ENCODE data around the gene PINK1.
A peak's percentile ranks its signal among the peaks of the same experiment; 100 is the strongest.

Gene PINK1

DNA sequence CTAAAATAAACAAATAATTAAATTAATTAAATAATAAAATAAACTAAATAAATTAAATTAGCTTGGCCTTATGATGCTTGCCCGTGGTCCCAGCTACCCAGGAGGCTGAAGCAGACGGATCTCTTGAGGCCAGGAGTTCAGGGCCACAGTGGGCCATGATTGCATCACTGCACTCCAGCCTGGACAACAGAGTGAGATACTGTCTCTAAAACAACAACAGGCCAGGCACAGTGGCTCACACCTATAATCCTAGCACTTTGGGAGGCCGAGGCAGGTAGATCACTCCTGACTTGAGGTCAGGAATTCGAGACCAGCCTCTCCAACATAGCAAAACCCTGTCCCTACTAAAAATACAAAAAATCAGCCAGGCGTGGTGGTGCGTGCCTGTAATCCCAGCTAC, 12.2 kb upstream of the PINK1 start:
- Mint-ChIP-seq H3K27me3 (ENCODE audit: low read depth) (peaks cover 4% of the 10 kb centered on the region), H3K4me1 (ENCODE audit: low read depth) (no peaks in the 10 kb centered on the region), H3K36me3 (ENCODE audit: low read depth) (no peaks in the 10 kb centered on the region), H3K4me3 (no peak overlapping the region), H3K9me3 (no peaks in the 10 kb centered on the region), H3K27ac (no peak overlapping the region)

DNA sequence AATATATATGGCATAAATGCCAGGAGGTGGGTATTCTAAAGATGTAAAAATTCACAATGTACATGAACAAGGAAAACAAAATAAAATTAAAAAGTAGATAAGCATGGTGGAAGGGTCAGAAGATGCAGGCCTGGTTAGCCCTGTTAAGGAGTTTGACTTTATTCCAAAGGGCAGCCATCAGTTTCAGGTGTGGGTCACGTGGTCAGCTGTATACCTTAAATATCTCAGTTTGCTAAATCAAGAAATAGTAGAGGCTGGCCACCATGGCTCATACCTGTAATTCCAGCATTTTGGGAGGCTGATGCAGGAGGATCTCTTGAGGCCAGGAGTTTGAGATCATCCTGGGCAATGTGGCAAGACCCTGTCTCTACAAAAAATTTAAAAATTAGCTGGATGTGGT, 8.5 kb upstream of the PINK1 start:
- no peak overlapping the region for H3K4me3 Mint-ChIP-seq
- H3K9me3 Mint-ChIP-seq, result no peaks in the 10 kb centered on the region
- no peak overlapping the region for H3K27ac Mint-ChIP-seq
- no peaks in the 10 kb centered on the region for H3K36me3 Mint-ChIP-seq (ENCODE audit: low read depth)
- H3K4me1 Mint-ChIP-seq (ENCODE audit: low read depth), result no peaks in the 10 kb centered on the region
- H3K27me3 Mint-ChIP-seq (ENCODE audit: low read depth), result peaks cover 8% of the 10 kb centered on the region

DNA sequence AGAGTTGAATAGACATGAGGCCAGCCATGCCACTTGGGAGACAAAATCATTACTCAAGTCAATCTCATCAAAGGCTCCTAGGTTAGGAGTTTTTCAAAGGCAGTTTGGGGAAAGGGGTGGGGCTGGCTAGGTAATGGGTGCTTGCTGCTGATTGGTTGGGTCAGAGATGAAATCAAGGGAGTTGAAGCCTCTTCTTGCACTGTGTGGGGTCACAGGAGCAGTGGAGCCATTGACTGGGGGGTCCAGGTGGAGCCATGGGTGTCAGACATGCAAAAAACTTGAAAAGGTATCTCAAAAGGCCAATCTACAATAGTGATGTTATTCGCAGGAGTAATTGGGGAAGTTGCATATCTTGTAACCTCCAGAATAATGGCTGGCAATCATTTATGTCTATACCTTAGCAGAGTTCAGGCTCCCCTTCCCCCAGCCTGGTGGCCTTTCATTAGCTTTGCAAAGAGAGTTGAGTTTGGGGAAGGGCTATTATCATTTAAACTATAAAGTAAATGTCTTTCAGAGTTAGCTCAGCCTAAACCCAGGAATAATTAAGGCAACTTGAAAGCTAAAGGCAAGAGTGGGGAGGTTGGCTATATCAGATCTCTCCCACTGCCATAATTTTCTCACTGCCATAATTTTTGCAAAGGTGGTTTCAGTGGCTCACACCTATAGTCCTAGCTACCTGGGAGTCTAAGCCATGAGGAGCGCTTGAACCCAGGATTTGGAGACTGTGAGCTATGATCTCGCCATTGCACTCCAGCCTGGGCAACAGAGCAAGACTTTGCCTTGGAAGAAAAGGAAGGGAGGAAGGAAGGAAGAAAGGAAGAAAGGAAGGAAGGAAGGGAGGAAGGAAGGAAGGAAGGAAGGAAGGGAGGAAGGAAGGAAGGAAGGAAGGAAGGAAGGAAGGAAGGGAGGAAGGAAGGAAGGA, 7.8 kb upstream of the PINK1 start:
- Mint-ChIP-seq H3K36me3 (ENCODE audit: low read depth) (no peaks in the 10 kb centered on the region), H3K27ac (no peak overlapping the region), H3K4me3 (no peak overlapping the region), H3K27me3 (ENCODE audit: low read depth) (peaks cover 8% of the 10 kb centered on the region), H3K4me1 (ENCODE audit: low read depth) (no peaks in the 10 kb centered on the region), H3K9me3 (no peaks in the 10 kb centered on the region)

DNA sequence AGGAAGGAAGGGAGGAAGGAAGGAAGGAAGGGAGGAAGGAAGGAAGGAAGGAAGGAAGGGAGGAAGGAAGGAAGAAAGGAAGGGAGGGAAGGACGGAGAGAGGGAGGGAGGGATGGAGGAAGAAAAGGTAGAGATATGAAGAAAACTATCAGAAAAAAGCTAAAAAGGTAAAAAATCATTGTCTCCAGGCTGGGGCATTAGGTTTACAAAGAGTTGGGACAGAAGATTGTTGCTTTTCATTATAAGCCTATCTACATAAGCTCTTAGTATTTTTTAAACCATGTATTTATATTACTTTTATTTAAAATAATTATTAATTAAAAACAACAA, 7.2 kb upstream of the PINK1 start:
- H3K4me3 Mint-ChIP-seq, result no peak overlapping the region

DNA sequence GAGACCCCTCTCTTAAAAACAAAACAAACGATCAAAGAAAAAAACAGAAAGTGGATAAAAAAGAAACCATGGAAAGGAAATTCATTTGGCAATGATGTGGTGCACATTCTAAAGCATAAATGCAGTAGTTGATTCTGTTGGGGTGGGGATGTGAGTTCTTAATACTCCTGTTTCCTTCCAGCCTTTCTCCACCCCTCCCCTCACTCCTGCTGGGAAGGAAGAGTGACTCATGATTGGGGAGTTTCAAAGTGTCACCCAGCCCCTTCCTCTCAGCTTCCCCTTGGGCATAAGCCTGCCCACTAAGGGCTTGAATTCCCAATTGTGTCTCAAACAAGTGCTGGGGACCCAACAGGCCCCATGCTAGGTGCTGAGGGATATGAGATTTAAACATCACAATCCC, 6.7 kb upstream of the PINK1 start:
- H3K27ac Mint-ChIP-seq, result no peak overlapping the region
- H3K4me1 Mint-ChIP-seq (ENCODE audit: low read depth), result no peaks in the 10 kb centered on the region
- H3K27me3 Mint-ChIP-seq (ENCODE audit: low read depth), result peaks cover 8% of the 10 kb centered on the region

More for the DNA sequence above, 7.2 kb upstream of the PINK1 start:
- Mint-ChIP-seq H3K9me3 (no peaks in the 10 kb centered on the region), H3K27me3 (ENCODE audit: low read depth) (peaks cover 8% of the 10 kb centered on the region), H3K4me1 (ENCODE audit: low read depth) (no peaks in the 10 kb centered on the region), H3K27ac (no peak overlapping the region), H3K36me3 (ENCODE audit: low read depth) (no peaks in the 10 kb centered on the region)

DNA sequence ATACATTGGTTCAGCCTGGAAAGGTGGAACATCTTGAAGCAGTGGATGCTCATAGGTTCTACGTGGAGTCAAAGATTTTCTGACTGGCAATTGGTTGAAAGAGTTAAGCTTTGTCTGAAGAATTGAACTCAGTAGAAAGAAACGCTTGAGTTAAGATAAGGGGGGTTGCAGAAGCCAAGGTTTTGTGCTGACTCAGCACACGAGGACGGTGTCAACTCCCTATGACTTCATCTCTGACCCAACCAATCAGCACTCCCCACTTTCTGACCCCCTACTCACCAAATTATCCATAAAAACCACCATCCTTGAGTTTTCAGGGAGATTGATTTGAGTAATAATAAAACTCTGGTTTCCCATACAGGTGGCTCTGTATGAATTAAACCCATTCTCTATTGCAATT, 2.5 kb upstream of the PINK1 start:
- no peak overlapping the region for H3K27ac Mint-ChIP-seq
- H3K4me3 Mint-ChIP-seq, result no peak overlapping the region
- H3K36me3 Mint-ChIP-seq (ENCODE audit: low read depth), result no peaks in the 10 kb centered on the region
- H3K27me3 Mint-ChIP-seq (ENCODE audit: low read depth), result peaks cover 6% of the 10 kb centered on the region
- H3K9me3 Mint-ChIP-seq, result no peaks in the 10 kb centered on the region
- peaks cover 9% of the 10 kb centered on the region for H3K4me1 Mint-ChIP-seq (ENCODE audit: low read depth)

More for the DNA sequence above, 6.7 kb upstream of the PINK1 start:
- H3K9me3 Mint-ChIP-seq, result no peaks in the 10 kb centered on the region
- no peak overlapping the region for H3K4me3 Mint-ChIP-seq
- no peaks in the 10 kb centered on the region for H3K36me3 Mint-ChIP-seq (ENCODE audit: low read depth)

DNA sequence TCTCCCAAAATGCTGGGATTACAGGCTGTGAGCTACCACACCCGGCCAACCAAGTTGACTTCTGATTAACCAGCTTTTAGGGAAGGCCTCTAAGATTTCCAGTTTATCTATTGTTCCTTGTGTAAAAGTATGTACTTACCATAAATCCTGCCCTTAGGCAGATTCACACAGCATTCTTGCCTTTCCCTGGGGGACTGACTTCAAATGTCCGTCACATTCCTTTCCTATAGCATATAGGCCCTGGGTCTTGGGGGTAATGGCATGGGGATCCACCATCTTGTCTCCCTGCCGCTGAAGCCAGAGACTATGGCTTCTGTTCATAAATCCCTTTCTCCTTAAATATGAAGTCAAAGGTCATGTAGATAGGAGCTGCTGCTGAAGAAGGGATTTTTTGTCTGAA, 872 bp upstream of the PINK1 start:
- Mint-ChIP-seq H3K27ac (no peak overlapping the region), H3K9me3 (no peaks in the 10 kb centered on the region), H3K27me3 (ENCODE audit: low read depth) (peaks cover 4% of the 10 kb centered on the region), H3K4me3 (peak overlapping the region; percentile 70), H3K4me1 (ENCODE audit: low read depth) (peaks cover 9% of the 10 kb centered on the region), H3K36me3 (ENCODE audit: low read depth) (no peaks in the 10 kb centered on the region)

DNA sequence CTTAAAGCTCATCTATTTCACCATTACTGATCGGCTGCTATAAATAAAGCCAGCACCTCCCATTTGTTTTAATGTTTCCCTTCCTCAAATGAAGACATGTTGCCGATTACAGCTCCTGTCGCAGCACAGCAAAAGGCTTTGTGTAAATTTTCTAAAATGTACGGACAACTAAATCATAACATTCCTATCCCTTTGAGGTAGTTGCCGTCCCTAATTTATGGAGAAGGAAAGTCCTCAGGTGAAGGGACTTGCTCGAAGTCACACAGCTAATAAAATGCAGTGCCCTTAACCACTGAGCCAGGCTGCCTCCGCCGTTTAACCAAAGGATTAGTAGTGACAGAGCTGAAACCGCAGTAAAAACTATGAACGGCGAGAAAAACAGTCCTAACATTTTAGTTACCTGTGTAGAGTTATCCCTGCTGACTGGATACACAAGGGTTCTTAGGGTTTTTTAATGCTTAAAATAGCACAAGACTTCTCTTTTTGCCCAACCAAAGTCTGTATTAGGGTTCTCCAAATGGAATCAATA, 871 bp downstream of the PINK1 start:
- peak overlapping the region; percentile 36 for H3K27ac Mint-ChIP-seq
- H3K36me3 Mint-ChIP-seq (ENCODE audit: low read depth), result no peaks in the 10 kb centered on the region
- peaks cover 3% of the 10 kb centered on the region for H3K27me3 Mint-ChIP-seq (ENCODE audit: low read depth)
- H3K9me3 Mint-ChIP-seq, result no peaks in the 10 kb centered on the region
- peak overlapping the region; percentile 81 for H3K4me3 Mint-ChIP-seq
- H3K4me1 Mint-ChIP-seq (ENCODE audit: low read depth), result peaks cover 9% of the 10 kb centered on the region

DNA sequence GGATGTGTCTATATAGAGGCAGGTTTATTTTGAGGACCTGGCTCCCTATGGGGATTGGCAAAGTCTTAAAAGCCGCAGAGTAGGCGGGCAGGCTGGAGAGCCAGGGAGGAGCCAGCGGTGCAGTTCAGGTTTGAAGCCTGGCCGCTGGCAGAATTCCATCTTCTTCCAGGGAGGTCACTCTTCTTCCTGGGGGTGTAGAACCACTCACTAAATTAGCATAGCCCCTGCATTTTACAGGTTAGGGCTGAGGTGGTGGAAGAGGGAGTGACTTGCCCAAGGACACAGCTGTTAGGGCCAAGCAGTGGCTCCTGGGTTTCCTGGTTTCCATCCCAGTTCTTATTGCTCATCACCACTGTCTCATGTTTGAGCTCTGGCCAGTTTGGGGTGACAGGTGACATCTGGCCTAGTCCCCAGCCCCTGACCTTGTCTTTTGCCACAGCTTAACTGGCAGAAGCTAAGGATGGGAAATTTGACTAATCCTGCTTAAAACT, 1.4 kb downstream of the PINK1 start:
- Mint-ChIP-seq H3K27me3 (ENCODE audit: low read depth) (no peaks in the 10 kb centered on the region), H3K9me3 (no peaks in the 10 kb centered on the region), H3K4me1 (ENCODE audit: low read depth) (peaks cover 9% of the 10 kb centered on the region), H3K36me3 (ENCODE audit: low read depth) (no peaks in the 10 kb centered on the region), H3K4me3 (peak overlapping the region; percentile 81), H3K27ac (no peak overlapping the region)

DNA sequence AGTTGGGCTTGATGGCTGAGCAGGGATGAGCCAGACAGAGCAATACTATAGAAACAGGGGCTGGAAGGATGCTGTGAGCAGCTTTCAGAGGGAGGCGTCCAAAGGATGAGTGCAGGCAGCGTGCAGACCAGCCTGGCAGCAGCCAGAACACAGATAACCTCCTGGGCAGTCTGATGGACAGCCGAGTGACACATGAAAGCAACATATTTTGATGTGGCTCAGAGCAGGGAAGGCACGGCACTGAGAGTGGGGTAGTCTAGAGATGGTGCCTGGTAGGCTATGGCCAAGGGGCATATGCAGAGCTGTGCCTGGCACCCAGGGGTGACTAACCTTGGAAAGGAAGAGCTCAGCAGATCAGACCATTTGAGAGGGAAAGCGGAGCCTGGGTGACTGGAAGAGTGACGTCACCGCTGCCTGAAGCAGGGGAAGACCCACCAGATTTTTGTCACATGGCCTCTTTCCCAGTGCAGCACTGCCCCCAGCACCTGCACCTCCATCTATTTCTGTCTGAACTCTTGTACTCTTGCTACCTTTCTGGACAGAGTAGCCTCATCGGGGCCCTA, 3.6 kb downstream of the PINK1 start:
- H3K36me3 Mint-ChIP-seq (ENCODE audit: low read depth), result no peaks in the 10 kb centered on the region
- H3K4me3 Mint-ChIP-seq, result no peak overlapping the region
- no peaks in the 10 kb centered on the region for H3K9me3 Mint-ChIP-seq
- peaks cover 9% of the 10 kb centered on the region for H3K4me1 Mint-ChIP-seq (ENCODE audit: low read depth)
- H3K27ac Mint-ChIP-seq, result no peak overlapping the region
- no peaks in the 10 kb centered on the region for H3K27me3 Mint-ChIP-seq (ENCODE audit: low read depth)

DNA sequence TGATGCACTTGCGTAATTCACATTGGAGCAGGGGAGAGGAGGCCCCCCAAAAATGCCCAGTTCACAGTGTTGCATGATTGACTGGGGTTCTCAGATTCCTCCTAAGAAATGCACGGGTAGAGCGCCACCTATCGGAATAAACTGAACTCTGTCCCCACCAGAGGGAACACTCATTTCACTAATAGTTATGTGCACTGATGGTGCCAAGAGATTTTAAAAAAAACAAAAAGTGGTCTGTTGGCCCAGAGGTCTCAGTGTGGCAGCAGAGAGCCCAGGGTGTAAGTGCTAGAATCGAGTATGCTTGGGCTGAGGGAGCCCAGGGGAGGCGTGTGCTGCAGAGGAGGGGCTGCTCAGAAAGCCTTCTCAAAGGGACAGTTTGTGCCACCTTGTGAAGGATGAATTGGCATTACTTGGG, 6.9 kb downstream of the PINK1 start:
- H3K4me3 Mint-ChIP-seq, result no peak overlapping the region
- H3K27me3 Mint-ChIP-seq (ENCODE audit: low read depth), result no peaks in the 10 kb centered on the region
- no peaks in the 10 kb centered on the region for H3K9me3 Mint-ChIP-seq
- H3K36me3 Mint-ChIP-seq (ENCODE audit: low read depth), result no peaks in the 10 kb centered on the region
- no peak overlapping the region for H3K27ac Mint-ChIP-seq
- no peaks in the 10 kb centered on the region for H3K4me1 Mint-ChIP-seq (ENCODE audit: low read depth)

DNA sequence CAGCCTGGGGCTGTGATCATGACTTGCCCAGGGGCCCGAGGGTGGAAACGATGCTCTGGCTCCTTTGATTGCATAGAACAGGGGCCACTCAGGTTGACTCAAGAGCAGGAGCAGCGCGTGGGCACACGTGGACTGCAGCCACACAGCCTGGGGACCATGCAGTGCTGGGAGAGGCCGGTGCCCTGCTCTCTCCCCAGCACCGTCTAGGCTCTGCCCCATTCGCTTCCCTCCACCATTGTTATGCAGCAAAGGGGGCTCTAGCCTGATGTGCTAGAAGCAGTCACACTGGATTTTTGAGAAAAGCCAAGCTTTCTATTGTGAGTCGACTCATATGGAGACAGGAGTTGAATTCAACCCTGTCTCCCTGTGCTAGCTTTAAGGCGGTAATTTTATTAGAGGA, 8.7 kb downstream of the PINK1 start:
- no peak overlapping the region for H3K27ac Mint-ChIP-seq

DNA sequence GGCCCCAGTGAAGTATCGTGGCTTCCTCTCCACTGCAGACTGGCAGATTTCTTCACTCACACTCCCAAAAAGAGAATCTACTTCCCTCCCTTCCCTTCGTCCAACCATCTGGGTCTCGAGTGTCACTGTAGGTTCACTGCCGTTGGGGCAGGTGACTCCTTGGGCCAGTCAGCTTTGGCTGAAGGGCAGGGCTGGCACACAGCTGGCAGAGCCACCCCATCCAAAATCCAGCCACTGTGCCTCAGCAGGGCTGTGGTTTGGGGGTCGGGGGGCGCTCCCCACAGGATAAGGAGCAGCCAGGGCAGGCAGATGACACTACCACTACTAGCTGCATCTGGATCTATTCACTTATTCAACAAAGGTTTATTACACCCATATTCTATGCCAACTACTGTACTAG, 9.8 kb downstream of the PINK1 start:
- Mint-ChIP-seq H3K27ac (no peak overlapping the region), H3K4me1 (ENCODE audit: low read depth) (no peaks in the 10 kb centered on the region), H3K4me3 (no peak overlapping the region)

More for the DNA sequence above, 8.7 kb downstream of the PINK1 start:
- Mint-ChIP-seq H3K36me3 (ENCODE audit: low read depth) (no peaks in the 10 kb centered on the region), H3K4me1 (ENCODE audit: low read depth) (no peaks in the 10 kb centered on the region), H3K27me3 (ENCODE audit: low read depth) (no peaks in the 10 kb centered on the region), H3K9me3 (no peaks in the 10 kb centered on the region), H3K4me3 (no peak overlapping the region)

DNA sequence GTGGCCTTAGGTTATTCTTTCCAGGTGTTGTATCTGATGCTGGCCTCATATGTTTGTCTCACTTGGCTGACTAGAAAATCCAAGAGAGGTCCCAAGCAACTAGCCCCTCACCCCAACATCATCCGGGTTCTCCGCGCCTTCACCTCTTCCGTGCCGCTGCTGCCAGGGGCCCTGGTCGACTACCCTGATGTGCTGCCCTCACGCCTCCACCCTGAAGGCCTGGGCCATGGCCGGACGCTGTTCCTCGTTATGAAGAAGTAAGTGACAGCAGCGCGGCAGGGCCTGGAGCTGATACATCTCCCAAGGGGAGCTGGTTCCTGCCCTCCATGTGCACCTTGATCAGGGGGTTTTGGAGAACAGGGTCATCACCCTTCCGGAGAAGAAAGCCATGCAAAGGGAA, 11.2 kb downstream of the PINK1 start:
- Mint-ChIP-seq H3K27me3 (ENCODE audit: low read depth) (no peaks in the 10 kb centered on the region), H3K36me3 (ENCODE audit: low read depth) (peaks cover 8% of the 10 kb centered on the region), H3K4me3 (no peak overlapping the region), H3K4me1 (ENCODE audit: low read depth) (no peaks in the 10 kb centered on the region), H3K9me3 (no peaks in the 10 kb centered on the region), H3K27ac (no peak overlapping the region)

More for the DNA sequence above, 9.8 kb downstream of the PINK1 start:
- Mint-ChIP-seq H3K36me3 (ENCODE audit: low read depth) (no peaks in the 10 kb centered on the region), H3K9me3 (no peaks in the 10 kb centered on the region), H3K27me3 (ENCODE audit: low read depth) (no peaks in the 10 kb centered on the region)

DNA sequence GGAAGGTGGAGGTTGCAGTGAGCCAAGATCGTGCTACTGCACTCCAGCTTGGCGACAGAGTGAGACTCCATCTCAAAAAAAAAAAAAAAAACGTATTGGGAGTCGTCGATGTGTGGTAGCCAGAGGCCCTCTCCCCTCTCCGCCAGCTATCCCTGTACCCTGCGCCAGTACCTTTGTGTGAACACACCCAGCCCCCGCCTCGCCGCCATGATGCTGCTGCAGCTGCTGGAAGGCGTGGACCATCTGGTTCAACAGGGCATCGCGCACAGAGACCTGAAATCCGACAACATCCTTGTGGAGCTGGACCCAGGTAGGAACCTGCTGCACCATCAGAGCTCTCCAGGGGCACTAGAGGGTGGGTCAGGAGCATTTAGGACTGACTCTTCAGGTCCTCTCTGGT, 12.2 kb downstream of the PINK1 start:
- Mint-ChIP-seq H3K27me3 (ENCODE audit: low read depth) (no peaks in the 10 kb centered on the region), H3K36me3 (ENCODE audit: low read depth) (peaks cover 14% of the 10 kb centered on the region), H3K4me1 (ENCODE audit: low read depth) (no peaks in the 10 kb centered on the region), H3K27ac (no peak overlapping the region), H3K4me3 (no peak overlapping the region), H3K9me3 (no peaks in the 10 kb centered on the region)
